ENCODE data around the gene DCLK2.
A peak's percentile ranks its signal among the peaks of the same experiment; 100 is the strongest.

DCLK2 gene

GRCh38 chr4:150117629-150118028 lies 39.4 kb downstream of the DCLK2 start:
- no peak for DNase-seq (ENCODE audit: low read depth)

DNA sequence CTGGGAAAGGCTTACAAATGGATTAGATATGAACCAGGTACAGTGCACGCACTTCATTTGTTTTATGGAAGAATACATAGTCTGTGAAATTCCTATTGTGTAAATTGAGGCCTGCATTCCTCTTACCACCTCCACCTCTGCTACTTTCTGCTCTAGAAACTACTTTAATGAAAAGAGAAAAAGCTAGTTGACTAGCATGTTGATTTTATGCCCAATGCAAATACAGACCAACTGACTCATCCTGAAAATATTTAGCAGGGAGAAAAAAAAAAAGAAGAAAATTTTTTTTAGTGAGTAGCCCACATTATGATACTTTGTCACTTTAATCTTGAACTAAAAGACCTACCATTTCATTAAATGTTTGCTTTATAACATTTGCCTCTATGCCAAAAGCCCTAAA lies 41.2 kb downstream of the DCLK2 start:
- DNase-seq (ENCODE audit: low read depth): no peak

- no peak for DNase-seq (ENCODE audit: low read depth)
Measured at GRCh38 chr4:150123087-150123486, 44.8 kb downstream of the DCLK2 start.

DNA sequence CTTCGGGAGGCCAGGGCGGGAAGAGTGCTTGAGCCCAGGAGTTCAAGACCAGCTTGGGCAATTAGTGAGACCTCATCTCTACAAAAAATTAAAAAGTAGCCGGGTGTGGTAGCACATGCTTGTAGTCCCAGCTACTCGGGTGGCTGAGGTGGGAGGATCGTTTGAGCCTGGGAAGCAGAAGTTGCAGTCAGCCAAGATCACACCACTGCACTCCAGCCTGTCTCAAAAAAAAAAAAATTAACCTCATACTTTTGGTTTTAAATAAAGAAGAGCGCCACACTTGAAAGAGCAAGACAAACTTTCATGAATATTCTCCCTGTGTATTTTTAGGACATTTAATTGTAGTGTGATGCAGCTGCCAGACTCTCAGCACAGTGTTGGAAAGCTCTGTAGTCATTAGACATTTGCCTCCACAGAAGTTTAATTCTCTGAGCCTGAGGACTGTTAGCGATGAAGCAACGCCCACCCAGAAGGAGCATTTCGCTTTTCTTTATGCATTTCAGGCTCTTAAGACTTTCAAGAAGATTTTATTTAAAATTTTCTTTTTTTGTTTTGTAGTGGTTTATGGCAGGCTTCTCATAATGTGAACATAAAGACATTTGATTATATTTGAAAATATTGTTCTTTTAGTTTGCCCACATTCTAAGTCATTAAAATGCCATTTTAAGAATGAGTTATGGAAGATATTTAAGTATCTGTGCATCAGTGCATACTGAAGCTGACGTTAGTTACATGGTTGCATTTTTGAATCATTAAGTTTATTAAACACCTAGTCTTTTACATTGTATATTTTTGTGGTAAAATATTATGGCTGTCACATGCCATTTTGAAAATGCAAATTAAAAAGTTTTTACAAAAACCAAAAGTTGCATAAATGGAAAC lies 45.8 kb downstream of the DCLK2 start:
- no peak for DNase-seq (ENCODE audit: low read depth)

GRCh38 chr4:150126201-150126863 lies 48.1 kb downstream of the DCLK2 start:
- DNase-seq (ENCODE audit: low read depth): no peak

- peak; percentile 32 for DNase-seq (ENCODE audit: low read depth)
Measured at GRCh38 chr4:150126864-150127203, 48.6 kb downstream of the DCLK2 start.

DNA sequence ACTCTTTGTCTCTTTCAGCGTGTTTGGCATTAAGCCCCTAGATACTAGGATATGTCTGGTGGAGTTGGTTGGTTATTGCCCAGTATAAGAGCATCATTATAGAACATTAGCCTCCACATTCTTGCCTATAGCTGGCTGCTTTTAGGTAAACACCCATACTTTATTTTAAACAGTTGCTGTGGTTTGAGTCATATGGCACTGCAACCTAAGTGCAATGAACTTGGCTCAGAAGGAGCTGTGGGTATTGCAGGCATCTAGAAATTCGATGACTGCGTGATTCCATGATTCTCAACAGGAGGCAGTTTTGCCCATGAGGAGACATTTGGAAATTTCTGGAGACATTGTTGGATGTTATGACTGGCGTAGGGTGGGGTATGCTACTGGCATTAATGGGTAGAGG lies 49.5 kb downstream of the DCLK2 start:
- no peak for DNase-seq (ENCODE audit: low read depth)

GRCh38 chr4:150130933-150131332 lies 52.7 kb downstream of the DCLK2 start:
- no peak for DNase-seq (ENCODE audit: low read depth)

DNA sequence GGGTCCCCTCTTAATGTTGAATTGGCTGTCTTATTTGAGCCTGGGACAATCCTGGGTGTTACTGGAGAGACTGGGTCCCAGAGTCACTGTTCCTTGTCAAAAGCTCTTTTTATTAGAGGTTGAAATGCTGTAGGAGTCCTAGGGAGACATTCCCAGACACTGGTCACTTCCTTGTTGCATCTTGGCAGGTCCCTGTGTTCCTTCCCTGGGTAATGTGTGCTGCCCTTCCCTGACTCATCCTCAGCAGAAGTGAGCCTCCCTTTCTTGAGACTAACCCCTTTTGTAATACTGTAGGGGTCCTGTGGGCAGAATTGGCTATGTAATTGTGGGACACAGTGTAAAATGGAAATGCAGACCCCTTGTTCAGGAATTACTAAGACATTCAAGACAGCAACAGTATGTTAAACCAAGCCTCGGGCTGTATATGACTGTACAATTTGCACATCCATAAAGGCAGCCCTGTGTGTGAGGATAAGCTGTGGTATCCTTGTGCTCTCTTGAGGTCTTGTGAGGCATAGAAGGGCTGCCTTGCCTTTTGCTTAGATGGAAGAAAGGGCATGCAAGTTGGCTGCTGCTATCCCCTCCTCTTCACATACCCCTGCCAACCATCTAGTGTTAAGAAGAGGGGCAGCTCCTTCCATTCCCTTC lies 53.5 kb downstream of the DCLK2 start:
- no peak for DNase-seq (ENCODE audit: low read depth)

GRCh38 chr4:150133605-150134004 lies 55.4 kb downstream of the DCLK2 start:
- DNase-seq (ENCODE audit: low read depth): no peak

DNA sequence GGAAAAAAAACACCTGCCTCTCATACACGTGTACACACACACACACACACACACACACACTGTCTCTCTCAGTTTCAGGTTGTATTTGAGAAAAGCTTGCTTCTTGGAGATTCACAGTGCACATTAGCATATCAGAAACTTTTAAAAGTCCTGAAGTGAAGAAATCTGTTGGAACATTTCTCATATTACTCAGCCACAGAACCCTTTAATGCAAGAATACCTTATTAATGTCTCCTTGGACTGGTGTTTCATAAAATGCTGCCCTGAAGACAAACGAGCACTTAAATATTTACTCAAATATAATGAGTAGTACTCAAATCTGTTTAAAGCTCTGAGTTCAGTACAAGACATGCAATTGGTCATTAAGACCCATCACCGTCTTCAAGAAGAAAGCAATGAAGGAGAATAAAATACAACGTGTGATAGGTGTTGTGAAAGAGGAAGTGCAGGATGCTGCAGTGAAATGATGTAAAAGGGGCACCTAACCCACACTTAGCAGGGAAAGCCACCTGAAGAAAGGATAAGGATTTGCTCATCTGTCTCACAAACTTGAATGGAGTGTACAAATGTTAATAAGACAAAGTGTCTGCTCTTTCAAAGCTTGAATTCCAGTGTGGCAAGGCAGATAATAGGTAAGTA lies 57.0 kb downstream of the DCLK2 start:
- DNase-seq (ENCODE audit: low read depth): no peak

- DNase-seq (ENCODE audit: low read depth): peak; percentile 31
Measured at GRCh38 chr4:150136036-150136435, 57.8 kb downstream of the DCLK2 start.

DNA sequence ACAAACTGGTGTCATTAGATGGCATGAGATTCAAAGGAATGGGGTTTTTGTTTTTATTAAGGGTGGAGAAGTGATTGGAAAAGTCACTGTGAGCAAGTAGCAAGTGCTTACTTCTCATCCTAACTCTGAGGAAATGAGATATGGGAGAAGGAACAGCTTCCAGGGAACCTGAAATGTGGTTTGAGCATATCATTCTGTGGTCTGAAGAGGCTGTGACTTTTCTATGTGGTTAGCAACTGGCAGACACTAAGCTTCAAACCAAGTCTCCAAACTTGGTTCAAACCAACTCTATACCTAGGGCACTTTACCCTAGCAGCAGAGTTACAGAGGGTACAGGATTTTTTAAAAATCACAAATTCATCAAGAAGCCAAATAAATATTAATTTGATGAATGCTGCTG lies 58.2 kb downstream of the DCLK2 start:
- no peak for DNase-seq (ENCODE audit: low read depth)

DNA sequence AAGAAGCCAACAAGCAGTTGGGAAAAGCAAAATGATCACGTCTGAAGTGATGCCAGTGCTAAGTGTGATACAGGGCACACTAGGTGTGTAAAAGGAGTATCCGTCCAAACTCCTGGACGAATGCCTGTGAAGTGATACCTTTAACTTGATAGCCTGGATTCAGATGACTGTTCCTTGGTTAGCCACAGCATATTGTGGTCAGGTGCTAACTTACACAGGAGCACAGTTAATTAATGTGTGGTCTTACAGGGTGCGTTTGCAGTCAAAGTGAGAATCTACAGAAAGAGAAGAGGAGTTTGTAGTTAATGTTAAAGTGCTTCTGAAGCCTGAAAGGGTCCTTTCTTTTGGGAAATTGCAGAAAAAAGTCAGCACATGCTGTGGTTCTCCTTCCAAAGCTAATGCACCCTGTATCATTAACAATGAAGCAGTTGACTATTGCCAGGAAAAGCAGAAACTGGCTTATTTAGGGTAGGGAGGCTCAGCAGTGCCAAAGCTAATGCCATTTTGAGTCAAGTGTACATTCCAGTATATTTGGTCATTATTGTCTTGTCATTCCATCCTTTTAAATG lies 61.1 kb downstream of the DCLK2 start:
- no peak for DNase-seq (ENCODE audit: low read depth)

- no peak for DNase-seq (ENCODE audit: low read depth)
Measured at GRCh38 chr4:150140774-150141400, 62.6 kb downstream of the DCLK2 start.

- DNase-seq (ENCODE audit: low read depth): no peak
Measured at GRCh38 chr4:150141756-150142155, 63.5 kb downstream of the DCLK2 start.

- DNase-seq (ENCODE audit: low read depth): no peak
Measured at GRCh38 chr4:150142831-150143230, 64.6 kb downstream of the DCLK2 start.

- DNase-seq (ENCODE audit: low read depth): no peak
Measured at GRCh38 chr4:150145090-150145945, 67.1 kb downstream of the DCLK2 start.

GRCh38 chr4:150145946-150146340 lies 67.7 kb downstream of the DCLK2 start:
- no peak for DNase-seq (ENCODE audit: low read depth)

DNA sequence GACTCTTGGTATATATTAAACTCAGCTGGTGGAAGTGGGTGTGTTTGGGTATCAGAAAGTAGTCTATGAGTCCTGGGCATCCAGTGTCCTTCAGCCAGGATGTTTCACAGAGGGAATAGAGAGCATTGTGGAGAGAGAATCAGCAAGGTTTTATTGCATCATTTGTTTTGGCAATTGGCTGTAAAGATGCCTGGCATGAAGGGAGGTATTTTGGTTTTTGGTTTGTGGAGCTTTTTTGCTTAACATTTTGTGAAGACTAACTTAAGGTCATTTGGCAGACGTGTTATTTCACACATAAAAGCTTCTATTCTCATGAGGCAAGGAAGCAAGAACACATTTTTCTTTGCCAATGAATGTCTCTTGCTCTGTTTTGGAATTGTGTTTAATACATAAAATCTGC lies 71.1 kb downstream of the DCLK2 start:
- DNase-seq (ENCODE audit: low read depth): no peak

DNA sequence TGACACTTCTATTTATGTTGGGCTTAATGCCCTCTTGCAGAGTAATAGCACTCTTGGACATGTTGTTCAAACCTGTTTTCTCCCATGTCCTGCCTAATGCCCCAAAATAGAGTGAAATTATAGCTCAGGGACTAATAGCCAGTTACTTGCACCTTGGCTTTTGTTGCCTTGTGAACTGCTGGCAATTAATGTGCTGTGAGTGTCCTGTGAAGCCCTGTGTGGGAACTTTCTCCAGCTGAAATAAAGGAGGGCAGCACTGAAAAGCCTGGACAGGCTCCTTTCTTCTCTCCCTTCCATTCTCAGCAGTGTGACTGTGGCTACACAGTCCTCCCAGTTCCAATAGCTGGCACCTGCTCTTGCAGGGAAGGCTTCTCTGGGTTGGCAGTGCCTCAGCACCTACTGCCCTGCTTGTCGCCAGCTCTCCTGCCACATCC lies 72.4 kb downstream of the DCLK2 start:
- DNase-seq (ENCODE audit: low read depth): no peak

Measured in non-pigmented ciliary epithelial cell (primary cell).